Measurements from ENCODE around the gene ACSF2. TPM values are rescaled to one million over a fixed set of nuclear protein-coding genes. Genes with fewer than 3 reads are reported as not detected.
"Not testable (repeated sequence)": the region's sequence is repeated elsewhere in the genome, so short reads cannot be mapped to it uniquely, and the experiment has no call there.

The ACSF2 gene
- polyA plus RNA-seq, 6 donors from 2014 or later = 3.3 to 9.1 (median 5.2) TPM

GRCh38 chr17:50466371-50467113 is 40.5 kb downstream of the ACSF2 start:
- DNase-seq (no peak), ATAC-seq (ENCODE audit: low read depth in 2 of 2) (no peak)
- Mint-ChIP-seq H3K4me3 (peak overlapping the region in 2 of 8 donors; percentile 67 to 69), H3K9me3 (no peaks in the 10 kb centered on the region), H3K27ac (peak overlapping the region in 1 of 6 donors; percentile 67), H3K27me3 (peaks cover 5 to 34% (median 30%) of the 10 kb centered on the region in 3 donors), H3K4me1 (peaks cover 6 to 22% (median 8%) of the 10 kb centered on the region in 3 donors), H3K36me3 (peaks cover 0 to 14% of the 10 kb centered on the region in 2 donors)

- Mint-ChIP-seq H3K27me3 (peaks cover 5 to 34% (median 30%) of the 10 kb centered on the region in 3 donors), H3K4me3 (peak overlapping the region in 5 of 8 donors; percentile 43 to 84 (median 69)), H3K4me1 (peaks cover 6 to 22% (median 8%) of the 10 kb centered on the region in 3 donors), H3K9me3 (no peaks in the 10 kb centered on the region), H3K36me3 (peaks cover 0 to 22% of the 10 kb centered on the region in 2 donors), H3K27ac (peak overlapping the region in 3 of 6 donors; percentile 21 to 67 (median 52))
- ATAC-seq (ENCODE audit: low read depth in 2 of 2) = no peak
- no peak for DNase-seq
Measured at GRCh38 chr17:50467114-50467854, 41.3 kb downstream of the ACSF2 start.

- H3K27me3 Mint-ChIP-seq = peaks cover 5 to 34% (median 30%) of the 10 kb centered on the region in 3 donors
- peaks cover 6 to 22% (median 8%) of the 10 kb centered on the region in 3 donors for H3K4me1 Mint-ChIP-seq
- peak overlapping the region in 5 of 8 donors; percentile 43 to 84 (median 67) for H3K4me3 Mint-ChIP-seq
- H3K9me3 Mint-ChIP-seq = no peaks in the 10 kb centered on the region
- H3K36me3 Mint-ChIP-seq = peaks cover 0 to 23% of the 10 kb centered on the region in 2 donors
- ATAC-seq (ENCODE audit: low read depth in 2 of 2) = no peak
- no peak for DNase-seq
- H3K27ac Mint-ChIP-seq = peak overlapping the region in 1 of 6 donors; percentile 52
Measured at GRCh38 chr17:50467855-50468303, 41.9 kb downstream of the ACSF2 start.

GRCh38 chr17:50468304-50469207 is 42.5 kb downstream of the ACSF2 start, which contains the start of gene CHAD:
CHAD (minus strand) TSS chr17:50468880; CDS start chr17:50468813, 67 bp downstream.
- H3K4me1 Mint-ChIP-seq = peaks cover 6 to 22% (median 8%) of the 10 kb centered on the region in 3 donors
- H3K27me3 Mint-ChIP-seq = peaks cover 5 to 34% (median 30%) of the 10 kb centered on the region in 3 donors
- H3K9me3 Mint-ChIP-seq = no peaks in the 10 kb centered on the region
- H3K27ac Mint-ChIP-seq = peak within 1 kb of the TSS in 1 of 6 donors; percentile 52
- H3K36me3 Mint-ChIP-seq = peaks cover 0 to 23% of the 10 kb centered on the region in 2 donors
- H3K4me3 Mint-ChIP-seq = peak within 1 kb of the TSS in 7 of 8 donors; percentile 37 to 84 (median 65)
- DNase-seq = no peak
- ATAC-seq (ENCODE audit: low read depth in 2 of 2) = peak; percentile 43 to 49

GRCh38 chr17:50469208-50469605 is 43.2 kb downstream of the ACSF2 start:
- H3K4me1 Mint-ChIP-seq = peaks cover 6 to 22% (median 8%) of the 10 kb centered on the region in 3 donors
- DNase-seq = no peak
- ATAC-seq (ENCODE audit: low read depth in 2 of 2) = no peak
- peaks cover 5 to 34% (median 30%) of the 10 kb centered on the region in 3 donors for H3K27me3 Mint-ChIP-seq
- H3K27ac Mint-ChIP-seq = peak overlapping the region in 1 of 6 donors; percentile 38
- peak overlapping the region in 6 of 8 donors; percentile 32 to 65 (median 43) for H3K4me3 Mint-ChIP-seq
- H3K9me3 Mint-ChIP-seq = no peaks in the 10 kb centered on the region
- peaks cover 0 to 23% of the 10 kb centered on the region in 2 donors for H3K36me3 Mint-ChIP-seq

- ATAC-seq (ENCODE audit: low read depth in 2 of 2) (no peak), DNase-seq (no peak)
- Mint-ChIP-seq H3K27ac (peak overlapping the region in 1 of 6 donors; percentile 38), H3K4me1 (peaks cover 6 to 19% (median 8%) of the 10 kb centered on the region in 3 donors), H3K9me3 (no peaks in the 10 kb centered on the region), H3K4me3 (peak overlapping the region in 6 of 8 donors; percentile 22 to 65 (median 45)), H3K36me3 (peaks cover 0 to 23% of the 10 kb centered on the region in 2 donors), H3K27me3 (peaks cover 5 to 34% (median 30%) of the 10 kb centered on the region in 3 donors)
Measured at GRCh38 chr17:50469671-50470305, 43.8 kb downstream of the ACSF2 start.

GRCh38 chr17:50470426-50470825 is 44.4 kb downstream of the ACSF2 start:
- peaks cover 0 to 23% of the 10 kb centered on the region in 2 donors for H3K36me3 Mint-ChIP-seq
- ATAC-seq (ENCODE audit: low read depth in 2 of 2) = no peak
- H3K4me1 Mint-ChIP-seq = peaks cover 6 to 19% (median 8%) of the 10 kb centered on the region in 3 donors
- no peak for DNase-seq
- H3K27ac Mint-ChIP-seq = no peak overlapping the region
- no peaks in the 10 kb centered on the region for H3K9me3 Mint-ChIP-seq
- H3K4me3 Mint-ChIP-seq = peak overlapping the region in 3 of 8 donors; percentile 27 to 57 (median 51)
- H3K27me3 Mint-ChIP-seq = peaks cover 5 to 34% (median 30%) of the 10 kb centered on the region in 3 donors

- H3K27me3 Mint-ChIP-seq = peaks cover 5 to 36% (median 30%) of the 10 kb centered on the region in 3 donors
- no peaks in the 10 kb centered on the region for H3K9me3 Mint-ChIP-seq
- H3K27ac Mint-ChIP-seq = no peak overlapping the region
- peaks cover 0 to 23% of the 10 kb centered on the region in 2 donors for H3K36me3 Mint-ChIP-seq
- ATAC-seq (ENCODE audit: low read depth in 2 of 2) (no peak), DNase-seq (no peak)
- peaks cover 6 to 20% (median 8%) of the 10 kb centered on the region in 3 donors for H3K4me1 Mint-ChIP-seq
- peak overlapping the region in 1 of 8 donors; percentile 42 for H3K4me3 Mint-ChIP-seq
Measured at GRCh38 chr17:50471009-50471905, 45.2 kb downstream of the ACSF2 start.

- Mint-ChIP-seq H3K9me3 (no peaks in the 10 kb centered on the region), H3K36me3 (peaks cover 0 to 16% of the 10 kb centered on the region in 2 donors), H3K4me3 (peak overlapping the region in 1 of 8 donors; percentile 25), H3K27me3 (peaks cover 8 to 34% (median 25%) of the 10 kb centered on the region in 3 donors), H3K27ac (no peak overlapping the region), H3K4me1 (peaks cover 0 to 15% (median 6%) of the 10 kb centered on the region in 3 donors)
- DNase-seq = no peak
- no peak for ATAC-seq (ENCODE audit: low read depth in 2 of 2)
Measured at GRCh38 chr17:50472286-50472685, 46.3 kb downstream of the ACSF2 start.

GRCh38 chr17:50472761-50473161 is 46.7 kb downstream of the ACSF2 start:
- not testable (repeated sequence) for H3K27ac Mint-ChIP-seq; ATAC-seq (ENCODE audit: low read depth in 2 of 2); DNase-seq; H3K9me3 Mint-ChIP-seq
- Mint-ChIP-seq H3K27me3 (peaks cover 4 to 30% (median 20%) of the 10 kb centered on the region in 3 donors), H3K36me3 (peaks cover 0 to 11% of the 10 kb centered on the region in 2 donors), H3K4me3 (peak overlapping the region in 1 of 8 donors; percentile 55), H3K4me1 (peaks cover 0 to 10% (median 4%) of the 10 kb centered on the region in 3 donors)

GRCh38 chr17:50473901-50474300 is 47.9 kb downstream of the ACSF2 start:
- no peaks in the 10 kb centered on the region for H3K9me3 Mint-ChIP-seq
- H3K27ac Mint-ChIP-seq = no peak overlapping the region
- peaks cover 5 to 9% (median 7%) of the 10 kb centered on the region in 3 donors for H3K4me1 Mint-ChIP-seq
- H3K36me3 Mint-ChIP-seq = peaks cover 0 to 9% of the 10 kb centered on the region in 2 donors
- ATAC-seq (ENCODE audit: low read depth in 2 of 2) (no peak), DNase-seq (no peak)
- peaks cover 4 to 21% (median 12%) of the 10 kb centered on the region in 3 donors for H3K27me3 Mint-ChIP-seq
- H3K4me3 Mint-ChIP-seq = no peak overlapping the region

Measured in naive B cell (primary cell).